ENCODE results near the gene TPRX1. TPM values are rescaled to one million over a fixed set of nuclear protein-coding genes. Genes with fewer than 3 reads are reported as not detected.

TPRX1 gene
- total RNA-seq, 4 donors from 2014 or later, result not detected

GRCh38 chr19:47762615-47763308 lies 41.6 kb downstream of the TPRX1 start:
- peaks cover 15 to 31% (median 26%) of the 10 kb centered on the region in 4 donors for H3K36me3 ChIP-seq
- DNase-seq (ENCODE audit: extremely low spot score), result no peak
- 65% methylated on average over 18 of the region's 18 CpGs for WGBS
- no peaks in the 10 kb centered on the region for H3K9me3 ChIP-seq
- H3K27me3 ChIP-seq, result no peaks in the 10 kb centered on the region
- peaks cover 7 to 10% (median 9%) of the 10 kb centered on the region in 4 donors for H3K4me1 ChIP-seq
- H3K4me3 ChIP-seq, result no peak overlapping the region
- H3K27ac ChIP-seq (replicated peaks in 1 of 4), result no peak overlapping the region
- intact Hi-C loops (cut with DNase I), result no loop called here
- peak; percentile 38 to 69 for TF ChIP-seq POLR2AphosphoS5 (IDR thresholded peaks at IDR 0.05)
- TF ChIP-seq CTCF (IDR thresholded peaks at IDR 0.05), result no peak

DNA sequence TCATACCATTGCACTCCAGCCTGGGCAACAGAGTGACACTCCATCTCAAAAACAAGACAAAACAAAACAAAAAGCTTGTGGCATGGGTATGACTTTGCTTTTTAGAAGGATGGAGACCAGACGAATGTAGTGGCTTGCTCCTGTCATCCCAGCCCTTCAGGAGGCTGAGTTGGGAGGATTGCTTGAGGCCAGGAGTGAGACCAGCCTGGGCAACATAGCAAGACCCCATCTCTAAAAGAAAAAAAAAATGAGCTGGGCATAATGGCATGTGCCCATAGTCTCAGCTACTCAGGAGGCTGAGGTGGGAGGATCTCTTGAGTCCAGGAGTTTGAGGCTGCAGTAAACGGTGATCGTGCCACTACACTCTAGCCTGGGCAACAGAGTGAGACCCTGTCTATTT lies 42.2 kb downstream of the TPRX1 start:
- Histone ChIP-seq H3K4me3 (no peak overlapping the region), H3K27me3 (no peaks in the 10 kb centered on the region), H3K4me1 (peaks cover 7 to 10% (median 9%) of the 10 kb centered on the region in 4 donors), H3K27ac (replicated peaks in 1 of 4) (no peak overlapping the region), H3K9me3 (no peaks in the 10 kb centered on the region), H3K36me3 (peaks cover 21 to 37% (median 33%) of the 10 kb centered on the region in 4 donors)
- intact Hi-C loops (cut with DNase I), result no loop called here
- WGBS, result 89% methylated on average over 3 of the region's 3 CpGs
- TF ChIP-seq CTCF (IDR thresholded peaks at IDR 0.05) (no peak), POLR2AphosphoS5 (IDR thresholded peaks at IDR 0.05) (no peak), EP300 (IDR thresholded peaks at IDR 0.05) (no peak), POLR2A (IDR thresholded peaks at IDR 0.05; ENCODE audit: low read depth) (no peak)
- no peak for DNase-seq (ENCODE audit: extremely low spot score)

GRCh38 chr19:47761566-47761965 lies 42.8 kb downstream of the TPRX1 start:
- WGBS, result 78% methylated on average over 5 of the region's 5 CpGs
- Histone ChIP-seq H3K4me3 (no peak overlapping the region), H3K4me1 (peaks cover 7 to 10% (median 9%) of the 10 kb centered on the region in 4 donors), H3K27ac (replicated peaks in 1 of 4) (no peak overlapping the region), H3K27me3 (no peaks in the 10 kb centered on the region), H3K36me3 (peaks cover 27 to 43% (median 38%) of the 10 kb centered on the region in 4 donors), H3K9me3 (no peaks in the 10 kb centered on the region)
- intact Hi-C loops (cut with DNase I), result no loop called here
- TF ChIP-seq POLR2AphosphoS5 (IDR thresholded peaks at IDR 0.05) (no peak), CTCF (IDR thresholded peaks at IDR 0.05) (no peak), POLR2A (IDR thresholded peaks at IDR 0.05; ENCODE audit: low read depth) (no peak), EP300 (IDR thresholded peaks at IDR 0.05) (no peak)
- DNase-seq (ENCODE audit: extremely low spot score), result no peak

- intact Hi-C loops (cut with DNase I), result no loop called here
- peaks cover 36 to 53% (median 48%) of the 10 kb centered on the region in 4 donors for H3K36me3 ChIP-seq
- WGBS, result 88% methylated on average over 5 of the region's 5 CpGs
- no peak overlapping the region for H3K4me3 ChIP-seq
- DNase-seq (ENCODE audit: extremely low spot score), result no peak
- H3K27ac ChIP-seq (replicated peaks in 1 of 4), result no peak overlapping the region
- no peak for TF ChIP-seq POLR2AphosphoS5 (IDR thresholded peaks at IDR 0.05)
- no peak for TF ChIP-seq EP300 (IDR thresholded peaks at IDR 0.05)
- TF ChIP-seq CTCF (IDR thresholded peaks at IDR 0.05), result no peak
- no peak for TF ChIP-seq POLR2A (IDR thresholded peaks at IDR 0.05; ENCODE audit: low read depth)
- H3K27me3 ChIP-seq, result no peaks in the 10 kb centered on the region
- H3K9me3 ChIP-seq, result no peaks in the 10 kb centered on the region
- H3K4me1 ChIP-seq, result peaks cover 2 to 6% (median 3%) of the 10 kb centered on the region in 4 donors
Measured at GRCh38 chr19:47760632-47760999, 43.7 kb downstream of the TPRX1 start.

DNA sequence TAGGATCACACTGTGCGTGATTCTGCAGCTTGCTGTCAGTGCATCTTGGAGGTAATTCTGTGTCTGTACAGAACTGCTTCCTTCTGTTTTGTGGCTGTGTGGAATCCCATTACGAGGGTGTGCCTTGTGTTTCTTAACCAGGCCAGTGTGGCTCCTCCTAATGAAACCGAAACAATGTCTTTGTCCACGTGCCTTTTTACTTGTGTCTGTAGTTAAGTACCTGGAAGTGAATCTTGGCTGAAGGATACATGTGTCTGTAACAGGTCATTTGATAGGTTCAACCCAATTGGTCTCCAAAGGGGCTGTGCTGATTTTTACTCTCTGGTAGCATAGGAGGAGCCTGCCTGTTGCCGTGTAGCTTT lies 45.9 kb downstream of the TPRX1 start:
- H3K27me3 ChIP-seq, result no peaks in the 10 kb centered on the region
- no peak for DNase-seq (ENCODE audit: extremely low spot score)
- intact Hi-C loops (cut with DNase I), result no loop called here
- no peaks in the 10 kb centered on the region for H3K9me3 ChIP-seq
- WGBS, result 87% methylated on average over 5 of the region's 5 CpGs
- TF ChIP-seq CTCF (IDR thresholded peaks at IDR 0.05) (no peak), POLR2A (IDR thresholded peaks at IDR 0.05; ENCODE audit: low read depth) (no peak), EP300 (IDR thresholded peaks at IDR 0.05) (no peak), POLR2AphosphoS5 (IDR thresholded peaks at IDR 0.05) (no peak)
- no peak overlapping the region for H3K4me3 ChIP-seq
- peaks cover 0 to 4% (median 0%) of the 10 kb centered on the region in 4 donors for H3K4me1 ChIP-seq
- H3K27ac ChIP-seq (replicated peaks in 1 of 4), result no peak overlapping the region
- H3K36me3 ChIP-seq, result peaks cover 57 to 75% (median 70%) of the 10 kb centered on the region in 4 donors

Data from esophagus muscularis mucosa (tissue), 4 donors.